Stimulated activated CD8-positive, alpha-beta memory T cell treated with anti-CD3 and anti-CD28 coated beads, Interleukin-15, amount 100 ng/mL, for 4 hours (primary cell): ENCODE data around the gene TMEM80.

Experiments
- DNase-seq, 2 donors: peaks; one replicate each; pipeline ENCODE4 v3.0.0-alpha.2; 2020; ENCODE audit warnings: low read depth in 2 of 2

The TMEM80 gene

DNA sequence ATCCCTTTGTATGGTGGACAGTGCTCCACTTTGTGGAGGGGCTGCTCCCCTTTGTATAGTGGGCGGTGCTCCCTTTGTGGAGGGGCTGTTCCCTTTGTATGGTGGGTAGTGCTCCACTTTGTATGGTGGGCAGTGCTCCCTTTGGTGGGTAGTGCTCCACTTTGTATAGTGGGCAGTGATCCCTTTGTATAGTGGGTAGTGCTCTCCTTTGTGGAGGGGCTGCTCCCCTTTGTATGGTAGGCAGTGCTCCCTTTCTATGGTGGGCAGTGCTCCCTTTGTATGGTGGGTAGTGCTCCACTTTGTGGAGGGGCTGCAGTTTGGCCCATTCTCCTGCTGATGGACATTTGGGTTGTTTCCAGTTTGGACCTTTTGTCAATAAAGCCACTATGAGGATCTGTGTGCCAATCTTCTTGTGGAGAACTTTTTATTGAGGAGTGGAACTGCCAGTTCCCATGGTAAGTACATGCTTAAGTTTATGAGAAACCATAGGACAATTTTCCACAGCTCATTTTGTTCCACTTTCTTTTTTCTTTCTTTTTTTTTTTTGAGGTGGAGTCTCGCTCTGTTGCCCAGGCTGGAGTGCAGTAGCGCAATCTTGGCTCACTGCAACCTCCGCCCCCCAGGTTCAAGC is 47.1 kb downstream of the TMEM80 start:
- DNase-seq, result no peak

DNA sequence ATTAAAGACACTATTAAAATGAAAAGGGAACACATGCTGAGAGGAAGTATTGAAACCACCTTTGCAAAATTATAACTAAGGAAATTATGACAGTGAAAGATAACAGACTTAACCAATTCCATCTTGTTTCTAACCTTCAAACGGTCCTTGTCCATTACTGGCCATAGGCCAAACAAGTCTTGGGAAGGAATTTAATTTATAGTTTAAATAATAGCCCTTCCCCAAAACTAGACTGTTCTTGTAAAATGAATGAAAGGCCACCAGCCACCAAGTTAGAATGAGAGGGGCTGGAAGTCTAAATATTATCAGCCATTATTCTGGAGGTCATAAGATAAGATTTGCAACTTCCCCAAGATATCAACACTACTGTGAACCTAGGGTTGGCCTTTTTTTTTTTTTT is 49.8 kb downstream of the TMEM80 start:
- DNase-seq, result no peak

DNA sequence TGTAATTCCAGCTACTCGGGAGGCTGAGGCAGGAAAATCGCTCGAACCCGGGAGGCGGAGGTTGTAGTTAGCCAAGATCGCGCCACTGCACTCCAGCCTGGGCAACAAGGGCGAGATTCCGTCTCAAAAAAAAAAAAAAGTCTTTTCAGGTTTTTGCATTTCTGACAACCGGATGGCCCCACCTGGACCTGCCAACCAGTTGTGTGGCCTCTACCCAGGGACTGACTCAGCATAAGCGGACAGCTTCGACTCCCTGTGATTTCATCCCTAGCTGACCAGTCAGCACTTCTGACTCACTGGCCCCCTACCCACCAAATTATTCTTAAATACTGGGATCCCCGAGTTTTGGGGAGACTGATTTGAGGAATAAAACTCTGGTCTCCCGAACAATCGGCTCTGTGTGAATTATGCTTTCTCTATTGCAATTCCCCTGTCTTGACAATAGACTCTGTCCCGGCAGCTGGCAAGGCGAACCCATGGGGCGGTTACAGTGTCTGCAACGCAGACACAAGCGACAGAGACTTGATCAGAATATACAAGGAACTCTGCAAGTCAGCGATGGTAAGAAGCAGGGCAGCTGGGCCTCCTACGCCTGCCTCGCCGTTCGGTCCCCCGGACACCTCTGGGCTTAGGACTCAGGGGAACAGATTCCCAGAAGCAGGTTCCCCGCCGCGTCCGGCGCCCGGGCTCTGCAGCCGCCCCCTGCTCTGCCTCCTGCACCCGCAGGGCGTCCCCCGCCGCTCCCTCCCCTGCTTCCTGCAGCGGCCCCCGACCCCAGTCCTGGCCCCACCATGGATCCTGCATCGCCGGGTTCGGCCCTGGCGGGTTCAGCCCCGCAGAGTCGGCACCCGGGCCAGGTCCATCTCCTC is 50.9 kb downstream of the TMEM80 start:
- no peak for DNase-seq

DNA sequence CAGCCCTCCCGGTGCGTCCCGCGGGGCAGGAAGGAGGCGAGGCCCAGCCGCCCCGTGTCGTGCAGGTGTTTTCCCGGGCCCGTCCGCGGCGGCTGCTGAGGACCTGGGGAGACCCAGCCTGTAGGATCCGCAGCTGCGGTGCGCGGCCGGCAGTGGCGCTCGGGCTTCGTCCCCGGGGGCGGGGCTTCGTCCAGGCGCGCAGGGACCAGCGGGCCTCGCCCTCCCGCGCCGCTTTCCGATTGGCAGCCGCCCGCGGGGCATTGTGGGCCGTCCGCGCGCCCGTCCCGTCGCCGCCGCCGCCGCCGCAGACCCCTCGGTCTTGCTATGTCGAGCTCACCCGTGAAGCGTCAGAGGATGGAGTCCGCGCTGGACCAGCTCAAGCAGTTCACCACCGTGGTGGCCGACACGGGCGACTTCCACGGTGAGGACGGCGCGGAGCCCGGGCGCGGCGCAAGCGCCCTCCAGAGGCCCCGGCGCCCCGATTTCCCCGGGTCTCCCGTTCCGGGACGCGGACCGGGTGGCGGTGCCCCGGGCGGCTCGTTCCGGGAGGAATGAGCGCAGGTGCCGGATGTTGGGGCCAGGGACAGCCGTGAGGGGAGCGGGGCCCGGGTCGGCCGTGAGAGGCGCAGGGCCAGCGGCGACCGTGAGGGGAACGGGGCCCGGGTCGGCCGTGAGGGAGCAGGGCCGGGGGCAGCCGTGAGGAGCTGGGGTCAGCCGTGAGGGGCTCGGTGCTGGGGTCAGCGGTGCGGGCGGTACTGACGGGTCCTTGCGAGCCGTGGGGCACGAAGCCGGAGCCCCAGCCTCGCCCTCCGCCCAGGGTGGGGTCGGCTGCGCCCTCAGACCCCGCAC is 51.8 kb downstream of the TMEM80 start, which contains the start of gene TALDO1:
TSS of gene TALDO1 (plus strand) at position 307 of the 849 bp plus-strand sequence. CDS start at position 325, 18 bp downstream.
- peak; percentile 47 to 69 for DNase-seq

DNA sequence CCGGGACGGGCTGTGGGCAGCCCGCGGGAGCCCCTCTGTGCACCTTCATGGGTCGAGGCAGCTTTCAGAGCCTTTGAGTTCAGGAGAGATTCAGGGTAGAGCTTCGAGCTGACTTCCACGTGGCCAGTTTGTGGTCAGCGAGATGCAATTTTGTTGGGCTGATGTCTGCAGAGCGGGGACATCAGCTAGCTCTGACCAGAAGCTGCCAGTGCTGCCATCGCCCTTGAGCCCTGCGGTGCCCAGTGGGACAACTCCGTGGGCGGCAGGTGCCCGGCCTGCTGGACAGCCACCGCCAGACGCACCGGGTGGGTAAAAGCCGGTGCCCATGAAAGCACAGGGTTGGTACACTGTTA is 52.4 kb downstream of the TMEM80 start:
- DNase-seq, result no peak

DNA sequence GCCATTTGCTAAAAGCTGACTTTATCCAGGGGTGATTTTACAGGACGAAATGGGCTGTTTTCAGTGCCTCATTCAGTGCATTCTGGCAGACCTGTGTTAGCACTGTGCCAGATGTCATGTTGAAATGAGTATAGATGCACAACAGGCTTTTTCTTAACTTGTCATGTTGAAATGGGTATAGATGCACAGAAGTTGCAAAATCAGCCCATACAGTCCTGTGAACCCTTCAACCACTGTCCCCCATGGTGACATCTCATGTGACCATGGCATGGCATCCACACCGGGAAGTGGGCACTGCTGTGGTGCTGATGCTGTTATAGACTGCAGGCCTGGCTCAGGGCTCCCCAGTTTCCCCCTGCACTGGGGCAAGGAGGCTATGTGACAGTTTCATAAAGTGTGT is 54.1 kb downstream of the TMEM80 start:
- DNase-seq, result no peak
